Endothelial cell of umbilical vein (primary cell): ENCODE results near the gene TRAPPC10. TPM values are rescaled to one million over a fixed set of nuclear protein-coding genes. Genes with fewer than 3 reads are reported as not detected.

Source experiments
- BruUV-seq: library from RNA; stranded (reverse); fragments of 400-500 nt; replicated peaks from 2 replicates; lab custom pipeline; 2021; lab: Mats Ljungman, UMichigan
- CTCF ChIA-PET: fragments of 300-600, 350-600 bp; sonication (Branson Sonifier 250); formaldehyde crosslinking; loops from one replicate; lab custom pipeline; 2021; ENCODE audit warnings: antibody characterized with exemption, inconsistent platforms; lab: Charles Lee
- POLR2A ChIA-PET: fragments of 300-600, 350-600 bp; sonication (Branson Sonifier 250); formaldehyde crosslinking; loops from one replicate; lab custom pipeline; 2021; ENCODE audit warnings: antibody characterized with exemption, inconsistent platforms; lab: Charles Lee
- DNase-seq: peaks from one replicate; pipeline ENCODE4 v3.0.0-alpha.2; 2011; ENCODE audit warnings: low read depth, low spot score
- FAIRE-seq: peaks from 2 replicates; lab custom pipeline; 2011; peaks lifted over from hg19 to GRCh38; lab: Jason Lieb, UNC
- H2AFZ ChIP-seq: 2 replicates; pipeline ENCODE4 v1.6.0; 2012; ENCODE audit warnings: low read depth, low read length, control low read depth, inconsistent platforms
- H3K27ac ChIP-seq: 2 replicates; pipeline ENCODE4 v1.5.1; 2011; ENCODE audit warnings: low read depth, mild to moderate bottlenecking, control low read depth, low read length, moderate library complexity; ENCODE audit not compliant: insufficient read depth
- H3K27me3 ChIP-seq, 2 experiments: 2 replicates each; pipeline versions ENCODE4 v1.6.0 to v1.6.1; 2011; ENCODE audit warnings: low read length in 2 of 2, mixed read lengths in 1 of 2; ENCODE audit not compliant: control insufficient read depth in 2 of 2, insufficient read depth in 2 of 2
- H3K36me3 ChIP-seq, 2 experiments: 2 replicates in 1 of 2; 3 replicates in 1 of 2; pipeline ENCODE4 v1.5.1; 2011; ENCODE audit warnings: low read length in 2 of 2, mild to moderate bottlenecking in 1 of 2, moderate library complexity in 1 of 2; ENCODE audit not compliant: control insufficient read depth in 2 of 2, insufficient read depth in 2 of 2; ENCODE audit errors: extremely low read depth in 1 of 2
- H3K4me1 ChIP-seq: 3 replicates; pipeline ENCODE4 v1.5.1; 2011; ENCODE audit warnings: mild to moderate bottlenecking, low read length; ENCODE audit not compliant: control insufficient read depth, insufficient read depth; ENCODE audit errors: extremely low read depth
- H3K4me2 ChIP-seq: 2 replicates; pipeline ENCODE4 v1.6.1; 2011; ENCODE audit warnings: low read length, control low read depth, mixed read lengths; ENCODE audit not compliant: insufficient read depth
- H3K4me3 ChIP-seq, 3 experiments: fragments of 200-600 bp in 1 of 3; sonication (generic), shearing (Covaris generic) in 1 of 3; replicated peaks in 1 of 3; 2 replicates each; pipeline ENCODE4 v1.5.1; 2011 to 2016; ENCODE audit warnings: control low read depth in 3 of 3, low read length in 3 of 3, mild to moderate bottlenecking in 2 of 3, inconsistent platforms in 1 of 3, low read depth in 1 of 3, moderate library complexity in 1 of 3; ENCODE audit not compliant: insufficient read depth in 1 of 3
- H3K79me2 ChIP-seq: 2 replicates; pipeline ENCODE4 v1.6.0; 2012; ENCODE audit warnings: low read length, inconsistent platforms; ENCODE audit not compliant: control insufficient read depth, insufficient read depth
- H3K9ac ChIP-seq: replicated peaks from 2 replicates; pipeline ENCODE3; 2011; ENCODE audit warnings: low read length, control low read depth; ENCODE audit not compliant: insufficient read depth; ENCODE audit errors: extremely low read depth
- H3K9me1 ChIP-seq: replicated peaks from 3 replicates; pipeline ENCODE4 v1.6.0; 2011; ENCODE audit warnings: mild to moderate bottlenecking, low read length; ENCODE audit not compliant: control insufficient read depth, insufficient read depth; ENCODE audit errors: extremely low read depth
- H3K9me3 ChIP-seq: replicated peaks from 2 replicates; pipeline ENCODE4 v1.5.1; 2012; ENCODE audit warnings: low read length, inconsistent platforms; ENCODE audit not compliant: control insufficient read depth, insufficient read depth
- H4K20me1 ChIP-seq: replicated peaks from 2 replicates; pipeline ENCODE3; 2011; ENCODE audit warnings: mild to moderate bottlenecking, low read length; ENCODE audit not compliant: control insufficient read depth, insufficient read depth; ENCODE audit errors: extremely low read depth
- CTCF ChIP-seq, 2 donors: IDR thresholded peaks; 1 replicate in 1 of 2; 2 replicates in 1 of 2; pipeline ENCODE4 v1.5.1; 2011; ENCODE audit warnings: low read length in 2 of 2, mild to moderate bottlenecking in 2 of 2, moderate library complexity in 2 of 2, control low read depth in 1 of 2, inconsistent platforms in 1 of 2, low read depth in 1 of 2; ENCODE audit not compliant: insufficient read depth in 1 of 2; ENCODE audit errors: extremely low read depth in 1 of 2
- EZH2 ChIP-seq: IDR thresholded peaks from 2 replicates; pipeline ENCODE4 v1.6.1; 2012; ENCODE audit warnings: borderline replicate concordance, low read depth, mild to moderate bottlenecking, moderate library complexity, low read length, inconsistent platforms; ENCODE audit not compliant: severe bottlenecking
- FOS ChIP-seq: IDR thresholded peaks from 2 replicates; pipeline ENCODE4 v1.6.1; 2011; ENCODE audit warnings: mild to moderate bottlenecking, low read length, moderate library complexity, borderline replicate concordance; ENCODE audit not compliant: insufficient read depth
- GATA2 ChIP-seq: IDR thresholded peaks from 2 replicates; pipeline ENCODE4 v1.7.0; 2011; ENCODE audit warnings: low read depth, mild to moderate bottlenecking, moderate library complexity, mixed read lengths, low read length; ENCODE audit not compliant: insufficient read length, insufficient read depth
- JUN ChIP-seq: IDR thresholded peaks from 2 replicates; pipeline ENCODE4 v1.6.1; 2011; ENCODE audit warnings: borderline replicate concordance, low read depth; ENCODE audit not compliant: insufficient read length, insufficient read depth
- MAX ChIP-seq: IDR thresholded peaks from 2 replicates; pipeline ENCODE4 v1.6.1; 2011; ENCODE audit not compliant: insufficient read depth, insufficient read length
- MYC ChIP-seq: IDR thresholded peaks from one replicate; pipeline ENCODE4 v1.6.1; 2011; ENCODE audit warnings: mild to moderate bottlenecking, low read depth, low read length
- POLR2A ChIP-seq: IDR thresholded peaks from 2 replicates; pipeline ENCODE4 v1.6.1; 2012; ENCODE audit warnings: low read depth, mild to moderate bottlenecking, control low read depth, low read length
- POLR2AphosphoS5 ChIP-seq: IDR thresholded peaks from 2 replicates; pipeline ENCODE4 v1.6.1; 2012; ENCODE audit warnings: low read depth, mild to moderate bottlenecking, control low read depth, low read length, moderate library complexity; ENCODE audit not compliant: insufficient read depth
- dilution Hi-C: fragments of 300-500 bp; cut with MboI; formaldehyde crosslinking; loops from one replicate; pipeline ENCODE4 v1.15.0; 2019; ENCODE audit warnings: low sequenced_read_pairs; ENCODE audit not compliant: extremely low pct_ligation_motif_present
- intact Hi-C: fragments of 100-400 bp; cut with micrococcal nuclease; formaldehyde crosslinking; loops from one replicate; pipeline ENCODE4 v1.10.0; 2022
- polyA plus RNA-seq, 4 experiments: library from polyadenylated mRNA; depleted of rRNA in 3 of 4; stranded (reverse) in 3 of 4; unstranded in 1 of 4; fragments of >200 nt; gene quantifications; 2 replicates each; pipeline versions ENCODE4 v1.2.1 to v1.2.3, GENCODE V29; 2011 to 2012; ENCODE audit warnings: missing spikeins in 1 of 4
- total RNA-seq: library from RNA; stranded (reverse); gene quantifications from 2 replicates; pipeline ENCODE4 v1.2.3, GENCODE V29; 2021

Gene TRAPPC10
- total and polyA plus RNA-seq, 2 donors (not counting 3 experiments of a cell fraction or from before 2014, with no cell fraction given): 21.5 to 33.6 TPM

GRCh38 chr21:44093761-44094160, 81.7 kb downstream of the TRAPPC10 start:
- FAIRE-seq: no peak
- TF ChIP-seq MYC: no peak
- no peak for DNase-seq
- dilution Hi-C loops (no loop called here), intact Hi-C loops (no loop called here)
- Histone ChIP-seq H3K27ac (no peak overlapping the region), H3K36me3 (peaks cover 14 to 20% of the 10 kb centered on the region in 2 experiments), H4K20me1 (no peaks in the 10 kb centered on the region), H3K4me3 (no peak overlapping the region), H3K9me3 (no peaks in the 10 kb centered on the region), H3K79me2 (no peaks in the 10 kb centered on the region), H3K27me3 (no peaks in the 10 kb centered on the region), H3K4me1 (no peaks in the 10 kb centered on the region), H3K4me2 (no peak overlapping the region), H3K9me1 (no peaks in the 10 kb centered on the region), H2AFZ (no peak overlapping the region), H3K9ac (no peak overlapping the region)
- ChIA-PET POLR2A (no interaction called here), CTCF (interaction anchor here (0.7 to 1.9 kb wide), 2 partner anchors 9 to 11 kb away, joined by 3 to 10 read pairs; no protein-coding TSS in a partner anchor)
- BruUV-seq: no TSS peak

- FAIRE-seq: no peak
- POLR2A ChIA-PET: interaction anchor here (0.6 kb wide), 1 partner anchor 211 kb away, joined by 5 read pairs; no protein-coding TSS in a partner anchor
These were observed 82.7 kb downstream of the TRAPPC10 start for GRCh38 chr21:44094832-44095231.

More at GRCh38 chr21:44094832-44095231, 82.7 kb downstream of the TRAPPC10 start:
- Histone ChIP-seq H3K9ac (no peak overlapping the region), H3K4me1 (no peaks in the 10 kb centered on the region), H3K27ac (no peak overlapping the region), H3K9me3 (no peaks in the 10 kb centered on the region), H3K9me1 (no peaks in the 10 kb centered on the region), H3K4me2 (no peak overlapping the region), H3K79me2 (no peaks in the 10 kb centered on the region), H3K27me3 (no peaks in the 10 kb centered on the region), H4K20me1 (no peaks in the 10 kb centered on the region), H2AFZ (no peak overlapping the region), H3K36me3 (peaks cover 10 to 15% of the 10 kb centered on the region in 2 experiments), H3K4me3 (no peak overlapping the region)
- BruUV-seq: no TSS peak
- no peak for DNase-seq
- TF ChIP-seq POLR2A (no peak), JUN (no peak), MAX (no peak), POLR2AphosphoS5 (no peak), GATA2 (no peak), EZH2 (no peak), FOS (no peak), CTCF (IDR thresholded peaks at IDR 0.05; ENCODE audit: extremely low read depth in 1 of 2, insufficient read depth in 1 of 2, low read depth in 1 of 2, low read length in 2 of 2) (no peak), MYC (no peak)
- CTCF ChIA-PET: interaction anchor here (1.9 kb wide), 1 partner anchor 10 kb away, joined by 10 read pairs; no protein-coding TSS in a partner anchor
- dilution Hi-C loops: no loop called here
- intact Hi-C loops: no loop called here
